Fibroblast of skin of left quadriceps (primary cell): Measurements from ENCODE around the gene ADCY10.
"Not testable (repeated sequence)": the region's sequence is repeated elsewhere in the genome, so short reads cannot be mapped to it uniquely, and the experiment has no call there.

ENCODE experiments used
- DNase-seq, 2 experiments: peaks; one replicate each; pipeline ENCODE4 v3.0.0-alpha.2; 2013; ENCODE audit warnings: low read depth in 2 of 2

ADCY10 gene

DNA sequence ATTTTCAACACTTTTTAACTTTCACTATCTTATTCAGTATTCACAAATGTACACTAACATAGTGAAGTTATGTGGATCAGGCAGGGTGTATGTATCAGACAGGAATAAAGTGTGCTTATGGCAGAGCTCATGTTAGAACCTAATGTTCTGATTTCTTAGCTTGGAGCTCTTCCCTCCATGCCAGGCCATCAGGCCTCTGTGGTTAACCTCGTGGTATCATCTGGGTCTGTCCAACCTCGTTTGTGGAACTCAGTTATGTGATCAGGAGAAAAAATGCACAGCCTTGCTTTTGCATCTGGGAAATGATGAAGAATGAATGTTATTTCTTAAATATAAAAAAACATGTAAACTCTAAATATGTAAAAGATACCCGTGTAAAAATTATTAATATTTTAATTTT lies 105.2 kb downstream of the ADCY10 start:
- DNase-seq = no peak

DNA sequence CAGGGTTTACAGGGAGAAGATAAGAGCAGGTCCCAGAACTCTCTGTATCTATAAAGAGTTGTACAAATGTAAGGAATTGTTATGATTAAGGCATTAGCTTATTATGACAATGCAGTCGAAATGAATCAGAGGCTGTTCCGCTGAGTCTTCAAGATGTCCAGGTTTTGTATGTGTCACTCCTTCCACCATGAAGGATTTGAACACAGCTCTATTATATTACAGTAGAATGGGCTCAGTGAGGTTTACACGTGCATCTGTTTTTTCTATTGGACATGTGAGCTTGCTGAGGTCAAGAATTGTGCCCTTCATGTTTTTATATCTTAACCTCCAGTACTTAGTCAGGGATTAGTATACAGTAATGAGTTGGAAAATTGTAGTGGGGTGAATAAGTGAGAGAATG lies 105.8 kb downstream of the ADCY10 start:
- no peak for DNase-seq

DNA sequence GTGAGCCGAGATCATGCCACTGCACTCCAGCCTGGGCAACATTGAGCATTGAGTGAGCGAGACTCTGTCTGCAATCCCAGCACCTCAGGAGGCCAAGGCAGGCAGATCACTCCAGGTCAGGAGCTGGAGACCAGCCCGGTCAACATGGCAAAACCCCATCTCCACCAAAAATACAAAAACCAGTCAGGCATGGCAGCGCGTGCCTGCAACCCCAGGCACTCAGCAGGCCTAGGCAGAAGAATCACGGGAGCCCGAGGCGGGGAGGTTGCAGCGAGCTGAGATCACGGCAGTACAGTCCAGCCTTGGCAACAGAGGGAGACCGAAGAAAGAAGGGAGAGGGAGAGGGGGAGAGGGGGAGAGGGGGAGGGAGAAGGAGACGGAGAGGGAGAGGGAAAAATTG lies 107.3 kb downstream of the ADCY10 start:
- DNase-seq = not testable (repeated sequence)

DNA sequence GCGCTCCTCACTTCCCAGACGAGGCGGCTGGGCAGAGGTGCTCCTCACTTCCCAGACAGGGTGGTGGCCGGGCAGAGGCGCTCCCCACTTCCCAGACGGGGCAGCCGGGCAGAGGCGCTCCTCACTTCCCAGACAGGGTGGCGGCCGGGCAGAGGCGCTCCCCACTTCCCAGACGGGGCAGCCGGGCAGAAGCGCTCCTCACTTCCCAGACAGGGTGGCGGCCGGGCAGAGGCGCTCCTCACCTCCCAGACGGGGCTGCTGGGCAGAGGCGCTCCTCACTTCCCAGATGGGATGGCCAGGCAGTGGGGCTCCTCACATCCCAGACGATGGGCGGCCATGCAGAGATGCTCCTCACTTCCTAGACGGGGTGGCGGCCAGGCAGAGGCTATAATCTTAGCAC lies 107.7 kb downstream of the ADCY10 start:
- DNase-seq = not testable (repeated sequence)

DNA sequence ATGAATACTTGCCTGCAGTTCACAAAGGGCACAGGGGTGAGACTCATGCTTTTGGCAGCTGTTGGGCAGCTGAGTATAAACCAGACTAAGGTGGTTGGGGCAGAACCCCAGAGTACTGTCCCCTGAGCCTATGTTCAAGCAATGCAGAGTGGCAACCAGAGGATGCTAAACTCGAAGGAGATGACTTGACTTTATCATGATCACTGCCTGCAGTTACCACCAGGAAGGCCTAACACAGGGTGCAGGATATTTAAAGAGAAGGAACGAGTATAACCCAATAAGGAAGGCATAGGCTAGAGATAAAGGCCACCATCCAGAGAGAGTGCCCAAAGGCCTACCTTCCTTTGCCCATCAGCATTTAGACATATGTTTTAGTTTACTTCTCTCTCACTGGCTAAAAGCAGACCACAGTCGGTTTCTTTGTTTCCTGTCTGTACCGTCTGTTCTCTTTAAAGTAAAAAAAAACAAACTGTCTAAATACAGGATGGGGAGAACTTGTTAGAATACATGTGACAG lies 108.8 kb downstream of the ADCY10 start:
- no peak for DNase-seq

DNA sequence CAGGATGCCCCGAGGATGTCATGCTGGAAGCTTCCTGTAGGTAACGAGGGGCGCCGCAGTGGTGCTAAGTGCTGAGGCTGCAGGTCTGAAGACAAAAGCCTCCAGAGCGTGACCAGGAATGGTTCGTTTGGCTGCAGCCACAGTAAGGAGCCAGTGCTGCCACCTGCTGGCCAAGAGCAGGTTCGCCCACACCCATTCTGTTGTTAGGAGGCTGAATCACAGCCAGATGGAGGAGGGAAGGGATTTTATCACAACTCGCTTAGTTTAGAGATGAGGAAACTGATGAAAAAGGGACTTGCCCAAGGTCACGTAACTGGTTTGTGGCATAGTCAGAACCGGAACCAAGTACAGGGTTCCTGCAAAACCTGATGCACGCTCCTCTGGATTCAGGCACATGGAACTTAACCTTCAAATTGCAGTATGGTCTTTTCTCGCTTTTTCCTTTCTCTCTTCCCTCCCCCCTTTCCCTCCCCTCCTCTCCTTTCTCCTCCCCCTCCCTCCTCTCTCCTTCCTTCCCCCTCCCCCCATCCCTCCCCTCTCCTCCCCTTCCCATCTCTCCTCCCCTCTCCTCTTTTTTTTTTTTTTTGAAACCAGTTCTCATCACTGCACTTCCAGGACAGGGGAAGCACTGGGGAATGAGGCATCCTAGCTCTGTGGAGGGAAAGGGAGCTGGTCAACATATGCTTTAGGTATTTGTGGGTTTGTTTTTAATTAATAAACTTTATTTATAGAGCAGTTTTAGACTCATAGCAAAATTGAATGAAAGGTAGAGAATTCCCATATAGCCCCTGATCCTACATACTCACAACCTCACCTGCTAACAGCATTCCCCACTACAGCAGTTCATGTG lies 110.4 kb downstream of the ADCY10 start:
- peak; percentile 82 to 86 for DNase-seq

DNA sequence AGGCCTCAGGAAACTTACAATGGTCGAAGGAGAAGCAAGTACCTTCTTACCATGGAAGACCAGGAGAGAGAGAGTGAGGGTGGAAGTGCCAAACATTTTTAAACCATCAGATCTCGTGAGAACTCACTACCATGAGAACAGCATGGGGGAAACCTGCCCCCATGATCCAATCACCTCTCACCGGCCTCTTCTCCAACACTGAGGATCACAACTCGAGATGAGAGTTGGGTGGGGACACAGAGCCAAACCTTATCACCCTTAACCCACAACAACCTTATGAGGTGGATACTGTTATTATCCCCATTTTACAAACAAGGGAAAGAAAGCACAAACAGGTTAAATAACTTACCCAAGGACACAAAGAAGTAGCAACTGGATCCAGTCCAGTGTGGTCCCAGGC lies 111.7 kb downstream of the ADCY10 start:
- no peak for DNase-seq

DNA sequence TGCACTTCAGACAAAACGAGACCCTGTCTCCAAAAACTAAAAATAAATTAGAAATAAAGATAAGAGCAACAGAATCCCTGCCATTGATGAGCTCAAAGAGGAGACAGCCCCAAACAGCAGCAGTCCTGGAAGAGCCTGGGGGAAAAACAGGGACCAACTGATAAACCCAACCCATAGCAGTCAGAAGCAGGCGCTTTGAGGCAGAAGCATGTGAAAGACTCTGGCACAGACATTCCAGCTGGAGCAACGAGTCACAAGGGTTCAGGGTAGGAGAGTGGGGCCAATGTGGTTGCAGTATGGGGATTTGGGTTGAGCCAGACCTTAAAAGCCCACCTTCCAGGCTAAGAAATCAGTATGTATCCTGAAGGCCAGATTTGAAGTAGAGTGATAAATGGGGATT lies 113.7 kb downstream of the ADCY10 start:
- DNase-seq = no peak

DNA sequence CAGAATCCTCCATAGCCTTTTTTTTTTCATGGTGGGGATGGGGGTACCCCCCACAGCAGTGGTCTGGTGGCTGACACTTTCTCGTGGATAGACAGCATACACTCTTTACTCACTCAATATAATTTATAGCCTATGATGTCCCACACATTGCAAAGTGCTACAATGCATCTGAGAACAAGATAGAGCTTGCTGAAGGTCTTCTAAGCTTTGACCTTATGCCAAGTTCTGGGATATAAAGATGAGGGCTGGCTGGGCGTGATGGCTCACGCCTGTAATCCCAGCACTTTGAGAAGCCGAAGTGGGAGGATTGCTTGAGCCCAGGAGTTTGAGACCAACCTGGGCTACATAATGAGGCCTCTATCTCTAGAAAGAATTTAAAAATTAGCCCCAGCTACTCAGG lies 114.2 kb downstream of the ADCY10 start:
- no peak for DNase-seq

DNA sequence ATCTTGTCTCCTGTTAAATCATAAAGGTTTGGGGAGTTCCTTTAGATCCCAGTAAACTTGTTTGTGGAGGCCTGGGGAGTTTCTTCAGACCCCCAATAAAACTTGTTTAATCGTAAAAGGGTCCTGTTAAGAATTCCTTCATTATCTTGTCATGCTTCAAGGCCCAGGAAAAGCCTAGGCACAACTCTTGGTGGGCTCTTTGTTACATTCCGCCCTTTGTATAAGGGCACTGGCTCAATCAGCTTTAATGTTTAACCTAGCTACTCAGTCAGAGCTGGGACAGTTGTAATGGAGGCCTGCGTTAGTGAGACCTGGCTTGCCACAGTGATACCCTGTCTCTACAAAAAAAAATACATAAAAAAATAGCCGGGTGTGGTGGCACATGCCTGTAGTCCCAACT lies 115.0 kb downstream of the ADCY10 start:
- DNase-seq = no peak

DNA sequence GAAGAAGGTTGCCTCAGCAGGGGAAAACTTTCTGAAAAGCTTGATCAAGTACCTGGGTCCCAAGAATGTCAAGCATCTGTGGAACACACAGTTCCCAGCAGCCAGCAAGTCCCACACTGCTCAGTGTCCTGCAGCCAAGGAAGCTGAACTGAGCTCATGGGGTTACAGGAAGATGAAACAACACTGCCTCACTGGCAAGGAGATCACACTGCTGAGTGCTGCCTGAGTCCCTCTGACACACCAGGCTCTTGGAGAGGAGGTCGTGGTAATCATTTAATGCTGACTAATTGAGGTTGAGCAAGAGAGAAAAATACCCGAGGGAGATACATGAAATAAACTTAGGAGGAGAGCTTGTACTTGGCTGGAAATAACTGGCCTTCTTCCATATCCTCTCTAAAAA lies 116.9 kb downstream of the ADCY10 start:
- peak; percentile 97 for DNase-seq

DNA sequence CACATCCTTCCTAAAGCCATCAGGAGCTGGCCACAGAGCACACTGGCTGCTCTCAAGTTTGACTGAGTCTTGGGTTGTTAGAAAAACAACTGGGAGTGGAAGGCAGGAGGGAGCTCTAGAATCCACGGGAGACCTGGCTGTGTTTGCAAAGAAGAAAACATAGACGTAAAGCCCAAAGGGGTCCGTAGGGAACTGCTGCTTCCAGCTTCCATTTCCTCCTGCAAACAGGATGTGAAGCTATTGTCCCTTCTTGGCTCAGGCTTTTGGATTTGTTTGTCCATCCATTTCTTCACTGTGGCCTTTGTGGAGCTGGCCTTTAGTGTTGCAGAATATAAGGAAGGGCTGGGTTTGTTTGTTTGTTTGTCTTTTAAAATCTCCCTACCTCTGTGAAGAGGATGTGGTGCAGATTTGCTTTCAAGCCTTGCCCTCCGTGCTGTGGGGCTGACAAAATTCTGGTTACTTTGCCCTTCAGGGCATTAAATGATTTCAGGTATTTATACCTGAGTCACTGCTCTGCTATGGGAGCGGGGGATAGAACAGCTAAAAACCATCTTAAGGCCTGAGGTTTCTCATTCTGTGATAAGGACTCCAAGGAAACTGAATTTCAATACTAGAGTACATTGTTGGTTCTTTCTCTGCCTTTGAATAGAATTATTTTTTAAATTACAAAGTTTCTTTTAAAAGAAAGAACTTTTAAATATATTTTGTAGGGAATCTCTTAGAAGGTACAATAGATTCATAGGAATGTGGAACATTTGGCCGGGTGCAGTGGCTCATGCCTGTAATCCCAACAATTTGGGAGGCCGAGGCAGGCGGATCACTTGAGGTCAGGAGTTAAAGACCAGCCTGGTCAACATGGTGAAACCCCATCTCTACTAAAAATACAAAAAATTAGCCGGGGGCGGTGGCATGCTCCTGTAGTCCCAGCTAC lies 117.9 kb downstream of the ADCY10 start:
- no peak for DNase-seq

DNA sequence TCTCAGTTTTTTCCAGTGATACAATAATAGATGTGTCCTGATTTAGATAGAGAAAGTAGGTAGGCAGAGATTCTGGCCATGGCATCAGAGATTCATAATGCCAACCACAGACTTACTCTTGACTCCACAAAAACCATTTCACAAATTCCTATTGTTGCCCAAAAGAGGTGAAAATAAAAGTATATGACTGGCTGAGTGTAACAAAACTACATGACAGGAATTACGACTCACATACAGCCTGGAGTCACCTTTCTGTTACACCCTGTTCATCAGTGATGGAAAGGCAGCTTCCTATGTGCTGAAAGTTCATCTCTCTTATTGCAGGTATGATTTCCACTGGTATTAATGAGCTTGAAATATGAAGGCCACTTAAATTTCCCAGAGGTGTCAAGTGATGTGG lies 119.9 kb downstream of the ADCY10 start:
- no peak for DNase-seq

DNA sequence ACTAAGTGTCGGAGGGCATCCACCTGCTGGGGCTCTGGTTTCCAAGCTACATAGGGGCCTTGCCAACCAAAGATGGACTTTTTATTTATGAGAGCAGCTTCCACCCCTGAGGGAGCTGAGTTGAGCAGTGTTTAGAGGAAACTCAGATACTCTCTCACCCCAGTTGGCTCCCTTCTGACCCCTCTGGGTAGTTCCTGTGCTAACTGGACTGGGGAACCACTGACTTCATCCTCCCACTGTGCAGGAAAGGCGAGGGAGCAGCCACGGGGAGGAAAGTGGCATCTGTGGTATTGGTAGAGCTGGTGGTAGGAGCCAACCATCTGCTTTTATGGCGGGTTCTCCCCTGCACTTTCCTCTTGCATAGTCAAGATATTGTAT lies 121.8 kb downstream of the ADCY10 start:
- DNase-seq = no peak

DNA sequence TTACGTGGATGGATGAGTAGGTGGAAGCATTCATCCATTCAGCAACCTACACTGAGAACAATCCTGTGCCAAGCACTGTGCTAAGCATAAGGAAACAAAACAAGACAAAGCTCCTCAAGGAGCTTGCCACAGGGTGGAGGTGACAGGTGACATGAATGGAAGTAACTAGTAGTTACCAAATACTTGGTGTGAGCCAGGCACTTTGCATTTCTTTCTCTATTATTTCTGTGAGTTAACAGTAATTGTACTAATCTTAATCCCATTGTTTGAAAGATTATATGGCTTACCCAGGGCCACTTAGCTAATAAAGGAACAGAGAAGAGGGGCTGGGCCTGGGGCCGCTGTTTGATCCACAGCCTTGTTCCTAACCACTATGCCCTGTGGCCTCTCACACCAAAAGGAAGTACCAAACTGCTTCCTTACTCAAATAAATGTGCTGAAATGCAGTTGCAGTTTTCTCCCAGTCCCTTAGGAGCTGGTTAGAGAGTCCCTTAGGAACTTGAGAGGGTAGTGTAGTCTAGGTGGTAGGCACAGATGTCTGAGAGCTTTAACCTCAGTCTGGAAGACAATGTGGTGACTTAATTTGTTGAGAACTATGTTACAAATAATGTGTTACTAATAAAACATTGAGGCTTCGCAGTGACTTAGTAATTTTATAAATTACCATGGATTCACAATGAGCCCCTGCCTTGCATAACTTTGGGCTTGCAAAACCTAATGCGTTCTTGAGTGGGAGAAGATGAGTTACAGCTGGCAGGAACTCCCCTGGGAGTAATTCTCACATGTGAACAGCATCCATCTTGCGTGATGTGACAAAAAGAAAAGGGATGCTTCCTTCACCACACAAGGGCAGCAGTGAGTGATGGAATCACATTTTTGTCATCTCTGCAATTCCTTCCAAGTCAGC lies 122.4 kb downstream of the ADCY10 start:
- peak; percentile 99 for DNase-seq

DNA sequence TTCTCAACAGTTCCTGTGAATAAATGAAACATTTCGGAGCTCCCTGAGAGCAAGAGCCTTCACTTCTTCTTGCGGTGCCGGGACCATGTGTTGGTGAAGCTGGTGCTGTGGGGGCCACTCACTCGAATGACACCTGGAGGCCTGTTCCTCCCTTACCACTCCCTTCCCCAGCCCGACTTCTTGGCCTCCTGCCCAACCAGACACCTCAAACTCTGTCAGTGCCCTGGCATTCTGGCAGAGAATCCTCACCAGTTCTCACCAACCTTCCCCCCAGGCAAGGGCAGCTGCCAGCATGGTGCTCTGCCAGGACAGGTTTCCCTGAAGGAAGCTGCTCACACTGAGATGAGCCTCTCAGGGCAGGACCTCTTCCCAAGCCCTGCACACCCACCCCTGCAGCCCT lies 123.8 kb downstream of the ADCY10 start:
- no peak for DNase-seq

DNA sequence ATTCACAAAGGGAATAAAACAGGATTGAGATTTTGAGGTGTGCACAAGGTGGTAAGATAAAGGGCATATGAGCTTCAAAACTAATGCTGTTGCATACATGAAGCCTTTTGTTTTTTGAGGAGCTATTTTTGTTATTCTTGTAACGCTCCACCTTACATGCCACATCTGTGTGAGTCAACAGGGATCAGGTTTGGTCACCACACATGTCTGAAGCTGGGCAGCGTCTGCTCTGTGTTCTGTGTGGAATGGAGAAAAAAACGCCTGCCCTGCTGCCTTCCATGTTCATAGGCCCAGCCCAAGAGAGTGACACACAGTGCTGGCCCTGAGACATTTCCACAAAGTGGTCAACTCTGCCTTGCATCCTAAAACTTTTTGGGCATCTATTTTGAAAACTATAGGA lies 124.4 kb downstream of the ADCY10 start:
- no peak for DNase-seq

DNA sequence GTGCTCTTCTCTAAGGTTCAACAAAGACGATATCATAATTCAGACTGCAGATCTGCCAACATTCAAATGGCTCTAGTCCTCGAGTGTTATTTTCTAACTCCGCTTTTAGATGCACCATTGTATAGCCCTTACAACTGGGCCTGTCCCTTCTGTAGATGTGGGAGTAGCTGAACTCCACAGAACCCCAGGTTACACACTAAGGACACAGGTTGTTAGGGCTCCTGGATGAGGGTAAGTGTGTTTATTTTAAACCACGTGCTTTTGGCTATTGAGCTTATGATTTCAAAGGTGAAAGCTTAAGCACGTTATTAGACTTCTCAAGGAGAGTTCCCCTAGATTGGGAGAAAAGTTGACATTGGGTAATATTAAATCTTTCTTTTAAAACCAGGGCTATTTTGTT lies 127.4 kb downstream of the ADCY10 start:
- no peak for DNase-seq

DNA sequence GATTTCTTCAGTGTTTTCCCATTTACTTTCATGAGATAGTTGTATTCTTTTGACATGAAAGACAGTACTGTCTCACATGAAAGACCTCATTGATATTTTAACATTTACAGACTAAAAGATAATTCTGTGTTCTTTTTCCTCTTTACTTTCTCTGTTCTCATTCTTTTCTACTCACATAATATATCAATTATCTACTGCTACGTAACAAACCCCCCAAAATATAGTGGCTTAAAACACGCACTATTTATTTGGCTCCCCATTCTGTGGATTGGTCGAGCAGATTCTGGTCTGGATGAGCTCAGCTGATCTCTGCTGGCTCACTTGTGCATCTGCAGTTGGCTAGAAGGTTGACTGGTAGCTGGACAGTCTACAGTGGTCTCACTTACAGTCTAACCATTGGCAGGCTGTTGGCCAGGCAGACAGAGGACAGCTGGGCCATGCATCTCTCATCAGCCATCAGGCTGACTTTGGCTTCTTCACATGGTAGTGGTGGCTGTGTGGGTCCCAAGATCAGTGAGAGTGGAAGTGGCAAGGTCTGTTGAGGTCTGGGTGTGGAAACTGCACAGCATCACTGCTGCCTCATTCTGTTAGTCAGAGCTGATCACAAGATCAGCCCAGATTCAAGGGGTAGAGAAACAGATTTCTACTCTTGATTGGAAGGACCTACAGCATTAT lies 128.9 kb downstream of the ADCY10 start:
- DNase-seq = no peak

DNA sequence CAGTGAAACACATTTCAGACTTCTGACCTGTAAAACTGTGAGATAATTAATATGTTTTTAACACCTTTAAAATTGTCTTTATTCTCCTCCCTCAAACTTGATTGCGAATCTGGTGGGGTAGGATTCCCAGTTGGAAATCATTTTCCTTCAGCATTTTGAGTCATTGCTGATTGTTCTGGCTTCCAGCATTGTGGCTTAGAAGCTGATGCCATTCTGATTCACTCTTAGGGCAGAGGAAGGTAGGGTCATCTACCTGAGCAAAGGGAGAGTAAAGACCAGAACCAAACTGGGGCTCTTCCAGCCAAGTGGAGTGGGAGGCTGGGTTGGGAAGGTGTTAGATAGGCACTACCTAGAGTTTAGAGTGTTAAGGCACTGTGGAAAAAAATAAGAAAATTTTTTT lies 131.0 kb downstream of the ADCY10 start:
- no peak for DNase-seq

DNA sequence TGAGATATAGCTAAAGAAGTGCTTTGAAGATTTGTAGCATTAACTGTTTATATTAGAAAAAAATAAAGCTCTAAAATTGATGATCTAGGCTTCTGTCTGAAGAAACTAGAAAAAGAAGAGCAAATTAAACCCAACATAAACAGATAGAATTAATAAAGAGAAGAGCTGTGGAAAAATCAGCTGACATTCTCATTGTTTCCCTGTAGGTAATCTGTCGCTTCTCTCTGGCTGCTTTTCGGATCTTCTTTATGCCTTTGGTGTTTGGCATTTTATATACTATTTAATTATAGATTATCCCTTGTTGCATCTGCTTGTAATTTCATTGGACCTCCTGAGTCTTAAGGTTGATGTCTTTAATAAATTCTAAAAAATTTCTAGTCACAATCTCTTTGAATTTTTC lies 132.4 kb downstream of the ADCY10 start:
- DNase-seq = no peak
